Stimulated activated CD8-positive, alpha-beta memory T cell treated with anti-CD3 and anti-CD28 coated beads, Interleukin-12 subunit alpha, Interleukin-12 subunit beta, amount 100 ng/mL, for 1 hour (primary cell): ENCODE data around the gene WDR59.
"Not testable (repeated sequence)": the region's sequence is repeated elsewhere in the genome, so short reads cannot be mapped to it uniquely, and the experiment has no call there.

Experiments
- DNase-seq: peaks from one replicate; pipeline ENCODE4 v3.0.0-alpha.2; 2020; ENCODE audit warnings: low read depth

The WDR59 gene

DNA sequence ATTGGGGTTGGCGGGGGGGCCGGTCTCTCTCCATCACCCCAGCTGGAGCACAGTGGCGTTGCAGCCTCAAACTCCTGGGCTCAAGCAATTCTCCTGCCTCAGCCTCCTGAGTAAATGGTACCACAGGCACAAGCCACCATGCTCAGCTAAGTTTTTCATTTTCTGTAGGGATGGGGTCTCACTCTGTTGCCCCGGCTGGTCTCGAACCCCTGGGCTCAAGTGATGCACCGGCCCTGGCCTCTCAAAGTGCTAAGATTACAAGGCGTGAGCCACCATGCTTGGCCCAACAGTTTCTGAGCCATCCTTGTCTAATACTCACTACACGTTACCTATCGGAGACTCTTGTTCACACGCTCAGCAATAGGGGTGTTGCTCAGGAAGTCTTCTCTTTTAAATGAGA, 11.6 kb downstream of the WDR59 start:
- DNase-seq = no peak

DNA sequence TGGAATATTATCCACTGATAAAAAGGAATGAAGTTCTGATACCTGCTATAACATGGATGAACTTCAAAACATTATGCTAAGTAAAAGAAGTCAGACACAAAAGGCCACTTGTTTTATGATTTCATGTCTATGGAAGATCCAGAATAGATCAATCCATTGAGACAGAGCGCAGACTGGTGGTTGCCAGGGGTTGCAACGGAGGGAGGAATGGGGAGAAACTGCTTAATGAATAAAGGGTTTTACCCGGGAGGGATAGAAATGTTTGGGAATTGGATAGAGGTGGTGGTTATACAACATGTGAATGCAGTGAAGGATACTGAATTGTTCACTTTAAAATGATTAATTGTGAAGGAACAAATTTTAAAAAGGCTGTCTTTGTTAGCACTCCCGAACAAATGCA, 30.2 kb downstream of the WDR59 start:
- no peak for DNase-seq

DNA sequence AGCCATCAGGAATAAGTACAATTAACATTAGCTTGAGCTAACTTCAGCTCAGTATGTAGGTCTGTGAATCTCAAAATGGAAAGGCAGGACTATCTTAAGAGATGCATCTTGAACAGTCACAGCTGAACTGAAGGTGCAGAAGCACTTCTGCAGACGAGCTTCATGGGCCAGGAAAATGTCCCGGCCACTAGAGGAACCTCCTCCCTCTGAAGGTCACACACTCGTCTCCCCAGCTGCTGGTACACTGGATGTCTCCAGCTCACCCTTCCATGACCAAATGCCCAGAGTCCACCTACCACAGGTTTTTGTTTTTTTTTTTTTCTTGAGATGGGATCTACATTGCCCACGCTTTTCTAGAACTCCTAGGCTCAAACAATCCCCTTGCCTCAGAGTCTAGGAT, 33.2 kb downstream of the WDR59 start:
- DNase-seq = no peak

DNA sequence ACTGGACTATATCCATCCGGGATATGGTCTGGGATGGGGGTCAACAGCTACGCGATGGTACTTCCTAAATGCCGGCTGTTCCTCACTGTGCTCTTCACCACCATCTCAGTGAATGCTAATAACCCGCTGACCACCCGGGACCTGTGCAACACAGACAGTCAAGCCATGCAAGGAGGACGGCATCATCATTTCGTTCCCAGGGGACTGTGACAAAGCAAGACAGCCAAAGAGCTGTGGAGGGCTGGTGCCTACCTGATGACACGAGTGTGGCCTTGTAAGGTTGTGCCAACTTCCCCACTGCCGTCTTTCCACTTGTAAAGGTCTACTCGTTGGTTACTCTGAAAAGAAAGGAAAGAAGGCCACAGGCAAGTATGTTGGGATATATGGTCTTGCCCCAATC, 33.7 kb downstream of the WDR59 start:
- DNase-seq = no peak

DNA sequence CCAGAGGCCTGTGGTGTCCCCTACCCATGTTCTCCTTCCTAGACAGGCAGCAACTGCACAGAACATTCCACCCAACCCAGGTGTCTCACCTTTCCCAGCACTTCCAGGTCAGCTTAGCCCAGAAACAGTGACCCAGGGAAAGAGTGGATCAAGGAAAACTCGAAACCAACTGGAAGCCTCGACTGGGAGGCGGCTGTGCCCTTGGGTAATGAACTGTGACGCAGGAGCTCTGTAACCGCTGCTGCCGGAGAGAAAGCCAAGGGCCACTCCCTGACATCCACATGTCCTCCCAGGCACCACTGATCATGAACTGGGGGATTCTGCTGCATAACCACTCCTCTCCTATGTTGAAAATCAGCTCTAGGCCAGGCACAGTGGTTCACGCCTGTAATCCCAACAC, 34.4 kb downstream of the WDR59 start:
- no peak for DNase-seq

DNA sequence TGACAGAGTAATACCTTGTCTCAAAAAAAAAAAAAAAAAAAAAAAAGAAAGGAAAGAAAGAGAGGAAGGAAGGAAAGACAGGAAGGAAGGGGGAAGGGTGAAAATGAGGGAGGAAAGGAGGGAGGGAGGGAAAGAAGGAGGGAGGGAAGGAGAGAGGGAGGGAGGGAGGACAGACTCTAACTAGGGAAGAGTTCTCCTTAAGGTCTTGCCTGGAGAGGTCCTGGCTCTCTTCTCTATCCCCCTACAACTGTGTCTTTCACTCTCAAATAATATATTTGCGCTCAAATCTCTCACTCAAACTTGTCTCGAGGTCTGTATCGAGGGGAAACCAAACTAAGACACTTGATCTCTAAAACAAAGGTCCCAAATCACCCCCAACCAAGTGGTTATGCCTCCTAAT, 35.6 kb downstream of the WDR59 start:
- no peak for DNase-seq

GRCh38 chr16:74944466-74944865, 40.5 kb downstream of the WDR59 start:
- DNase-seq = no peak

DNA sequence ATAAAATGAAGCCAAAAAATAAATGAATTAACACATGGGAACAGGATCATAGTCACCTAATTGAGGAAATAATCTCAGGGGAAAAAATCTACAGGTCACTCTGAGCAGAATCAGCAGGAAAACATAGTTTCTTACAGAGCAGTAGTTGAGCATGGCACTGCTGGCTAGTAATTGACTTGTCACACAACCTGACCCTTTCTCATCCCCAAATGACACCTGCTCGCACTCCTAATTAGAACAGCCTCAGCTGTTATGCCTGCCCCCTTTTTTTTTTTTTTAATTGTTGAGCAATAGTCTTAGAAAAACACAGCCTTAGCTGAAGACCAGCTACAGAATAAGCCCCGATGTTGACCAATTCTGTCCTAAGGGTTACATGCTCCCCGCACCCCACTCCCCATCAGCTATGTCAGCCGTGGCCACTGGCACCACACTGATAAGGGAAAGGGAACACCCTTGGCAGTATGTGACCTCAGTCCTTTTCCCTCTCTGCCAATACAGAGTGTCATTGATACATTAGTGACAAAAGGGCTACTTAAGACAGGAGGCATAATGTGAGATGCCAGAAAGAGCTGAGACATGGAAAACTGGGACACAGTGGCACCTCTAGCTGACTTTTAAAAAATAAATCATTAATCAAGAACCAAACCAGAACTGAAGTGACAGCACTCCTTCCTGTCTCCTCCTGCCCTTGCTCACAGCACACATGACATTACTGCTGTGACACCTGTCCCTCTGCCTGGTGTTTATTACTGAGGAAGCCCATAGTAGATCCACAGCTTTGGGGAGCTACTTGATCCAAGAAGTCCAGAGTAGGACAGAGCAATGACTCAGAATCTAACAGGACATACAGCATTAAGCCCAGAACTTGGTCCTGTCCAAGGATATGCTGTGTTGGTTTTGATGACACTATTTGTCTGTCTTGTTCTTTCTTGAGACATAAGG, 41.7 kb downstream of the WDR59 start:
- no peak for DNase-seq

GRCh38 chr16:74942566-74942965, 42.4 kb downstream of the WDR59 start:
- no peak for DNase-seq

GRCh38 chr16:74939688-74940087, 45.2 kb downstream of the WDR59 start:
- DNase-seq = no peak

GRCh38 chr16:74936902-74937560, 47.9 kb downstream of the WDR59 start:
- no peak for DNase-seq

DNA sequence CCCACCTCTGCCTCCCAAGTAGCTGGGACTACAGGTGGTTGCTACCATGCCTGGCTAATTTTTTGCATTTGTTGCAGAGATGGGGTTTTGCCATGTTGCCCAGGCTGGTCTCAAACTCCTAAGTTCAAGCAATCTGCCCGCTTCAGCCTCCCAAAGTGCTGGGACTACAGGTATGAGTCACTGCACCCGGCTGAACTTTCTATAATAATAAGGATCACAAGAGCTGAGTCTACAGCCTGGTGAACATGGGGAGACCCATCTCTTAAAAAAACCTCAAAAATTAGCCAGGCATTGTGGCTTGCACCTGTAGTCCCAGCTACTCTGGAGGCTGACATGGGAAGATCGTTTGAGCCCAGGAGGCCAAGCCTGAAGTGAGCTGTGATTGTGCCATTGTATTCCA, 53.5 kb downstream of the WDR59 start:
- DNase-seq = no peak

- DNase-seq = no peak
These were observed 55.3 kb downstream of the WDR59 start for GRCh38 chr16:74929636-74930035.

- DNase-seq = no peak
These were observed 58.1 kb downstream of the WDR59 start for GRCh38 chr16:74926805-74927204.

DNA sequence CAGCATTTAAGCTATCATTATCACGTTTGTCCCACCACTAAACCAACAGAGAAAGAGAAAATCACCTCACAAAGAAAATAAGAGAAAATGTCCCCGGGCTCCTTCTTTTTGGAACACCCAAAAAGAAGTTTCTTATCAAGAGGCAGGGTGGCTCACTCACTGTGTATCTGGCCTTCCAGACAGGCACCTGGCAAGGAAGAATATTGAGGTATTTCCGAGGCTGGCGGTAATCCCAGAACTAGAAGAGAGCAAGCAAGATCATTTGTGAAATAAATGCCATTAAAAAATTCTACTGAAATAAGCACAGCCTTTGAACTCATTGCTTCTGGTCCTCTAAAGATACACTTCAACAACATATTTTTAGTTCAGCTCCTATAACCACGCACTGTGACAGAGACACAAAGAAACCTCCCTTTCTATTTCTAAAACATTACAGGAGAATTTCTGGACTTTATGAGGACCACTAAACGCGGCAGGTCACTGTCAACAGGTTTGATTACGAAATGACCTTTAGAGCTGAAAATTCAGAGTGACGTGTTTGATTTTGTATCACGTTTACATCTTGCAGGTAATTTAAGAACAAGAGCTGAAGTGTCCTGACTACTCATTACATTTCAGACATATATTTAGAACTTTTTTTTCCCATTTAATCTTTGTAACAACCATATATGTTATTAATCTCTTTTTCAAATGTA, 61.0 kb downstream of the WDR59 start:
- no peak for DNase-seq

DNA sequence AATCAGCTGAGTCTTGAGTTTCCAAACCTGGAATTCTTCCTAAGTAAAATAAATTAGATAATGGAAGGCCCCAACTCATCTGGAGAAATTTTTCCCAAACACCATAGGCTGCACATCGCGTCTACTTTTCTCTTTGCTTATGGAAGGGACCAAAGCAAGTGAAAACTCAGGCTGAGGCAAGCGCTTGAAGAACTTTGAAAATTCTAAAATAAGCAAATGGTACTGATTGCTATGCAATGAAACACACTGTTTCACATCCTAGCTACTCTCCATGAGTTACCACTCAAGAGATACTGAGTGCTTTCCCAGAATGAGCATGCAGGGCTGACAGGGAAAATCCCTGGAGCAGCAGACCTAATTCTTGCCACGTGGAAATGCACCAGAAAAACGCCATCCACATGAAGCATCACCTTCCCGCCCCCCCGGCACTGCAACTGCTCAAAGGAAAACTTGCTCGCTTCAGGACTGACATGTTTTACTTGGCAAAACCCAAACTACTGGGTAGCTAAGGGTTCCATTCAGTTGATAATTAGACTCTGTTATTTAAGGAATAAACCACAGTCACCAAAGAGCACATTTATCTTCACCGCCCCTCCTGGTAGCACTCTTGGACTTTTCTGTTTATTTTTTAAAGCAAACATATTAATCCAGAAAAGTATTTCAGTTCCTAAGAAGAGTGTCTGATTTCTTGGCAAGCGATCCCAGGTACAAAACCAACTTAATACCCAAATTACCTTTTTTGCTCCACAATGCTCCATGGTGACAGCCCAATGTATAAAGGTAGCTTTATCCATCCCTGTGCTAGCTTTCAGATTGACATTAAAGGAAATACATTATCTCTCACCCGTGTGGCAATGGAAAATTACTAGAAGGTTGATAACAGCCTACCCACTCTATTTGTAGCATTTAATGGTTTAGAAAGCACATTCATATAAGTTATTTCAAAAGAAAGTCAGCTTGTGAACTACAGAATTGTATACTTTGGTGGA, 62.5 kb downstream of the WDR59 start:
- no peak for DNase-seq

DNA sequence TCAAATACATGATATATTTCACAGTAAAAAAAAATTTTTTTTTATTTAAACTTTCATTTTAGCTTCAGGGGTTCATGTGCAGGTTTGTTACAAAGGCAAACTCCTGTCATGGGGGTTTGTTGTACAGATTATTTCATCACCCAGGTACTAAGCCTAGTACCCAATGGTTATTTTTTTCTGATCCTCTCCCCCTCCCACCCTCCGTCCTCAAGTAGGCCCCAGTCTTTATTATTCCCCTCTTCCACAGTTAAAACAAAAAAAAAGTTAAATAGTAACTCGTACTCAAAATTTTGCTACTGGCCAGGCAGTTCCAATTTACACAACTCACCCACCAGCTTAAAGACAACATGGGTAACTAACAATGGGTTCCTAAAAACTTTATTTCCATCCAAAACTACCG, 63.9 kb downstream of the WDR59 start:
- DNase-seq = no peak

DNA sequence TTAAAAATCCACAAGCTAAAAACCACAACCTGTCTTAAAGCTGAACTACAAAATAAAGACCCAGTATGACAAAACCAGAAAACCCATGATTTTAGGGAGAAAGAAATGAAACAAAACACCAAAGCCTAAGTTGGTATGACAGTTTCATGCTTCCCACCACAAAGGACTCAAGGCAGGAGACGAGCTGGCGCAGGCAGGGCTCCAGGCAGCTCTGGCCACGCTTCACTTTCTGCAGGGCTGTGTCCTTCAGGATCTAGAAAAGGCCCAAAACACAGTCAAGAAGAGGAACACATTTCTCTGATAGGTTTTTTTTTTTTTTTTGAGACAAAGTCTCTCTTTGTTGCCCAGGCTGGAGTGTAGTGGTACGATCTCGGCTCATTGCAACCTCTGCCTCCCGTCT, 75.3 kb downstream of the WDR59 start:
- no peak for DNase-seq

GRCh38 chr16:74908759-74909158, 76.2 kb downstream of the WDR59 start:
- DNase-seq = not testable (repeated sequence)

GRCh38 chr16:74903901-74904678, 80.8 kb downstream of the WDR59 start:
- no peak for DNase-seq

- DNase-seq = no peak
These were observed 81.8 kb downstream of the WDR59 start for GRCh38 chr16:74903120-74903519.
